ENCODE results near the gene TSSK3. TPM values are rescaled to one million over a fixed set of nuclear protein-coding genes. Genes with fewer than 3 reads are reported as not detected.

Gene TSSK3
- total RNA-seq, 1 experiment from 2014 or later = 1.6 TPM

DNA sequence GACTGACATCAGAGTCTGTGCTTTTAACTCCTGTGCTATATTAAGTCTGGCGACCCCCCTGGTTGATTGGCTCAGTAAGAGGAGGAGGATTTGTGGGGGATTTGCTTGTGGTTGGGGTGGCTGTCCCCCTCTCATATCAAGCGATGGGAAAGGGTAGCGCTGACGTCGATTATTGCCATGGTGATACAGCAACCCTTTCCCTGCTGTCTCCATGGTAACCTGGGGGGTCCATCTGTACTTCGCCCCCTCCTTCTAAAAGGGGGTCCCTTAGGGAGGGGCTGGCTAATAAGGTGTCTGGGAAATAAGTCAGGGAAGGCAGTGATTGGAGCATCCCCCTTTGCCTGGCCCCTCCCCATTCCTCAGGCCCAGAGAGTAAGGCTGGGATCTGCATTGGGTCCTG is 4.7 kb upstream of the TSSK3 start:
- Mint-ChIP-seq H3K27ac (no peak overlapping the region), H3K4me3 (no peak overlapping the region), H3K4me1 (peaks cover 19 to 20% of the 10 kb centered on the region in 2 experiments), H3K9me3 (no peaks in the 10 kb centered on the region), H3K27me3 (ENCODE audit: low read depth) (peaks cover 24% of the 10 kb centered on the region), H3K36me3 (ENCODE audit: insufficient read depth in 1 of 3, low read depth in 3 of 3) (peaks cover 7 to 22% (median 11%) of the 10 kb centered on the region in 3 experiments; a peak in 5 of 7 replicates)
- no peak overlapping the region for H2BK120ac ChIP-seq (ENCODE audit: low read depth, low read length, poor library complexity, severe bottlenecking)
- H3K27ac ChIP-seq (ENCODE audit: insufficient read length, low read depth, low read length) = no peak overlapping the region
- no peaks in the 10 kb centered on the region for H3K79me2 ChIP-seq (ENCODE audit: insufficient read depth, low read length)
- no peak overlapping the region for H3K4me2 ChIP-seq (ENCODE audit: insufficient read depth, insufficient read length, low read length)
- H3K23ac ChIP-seq (ENCODE audit: insufficient read length, low read depth, low read length) = no peak overlapping the region
- no peak overlapping the region for H2AK5ac ChIP-seq (ENCODE audit: insufficient read length, low read length)
- DNase-seq = no peak
- no peak overlapping the region for H2BK5ac ChIP-seq (ENCODE audit: insufficient read length, low read length)
- no peaks in the 10 kb centered on the region; the same call in 1 of the 2 replicates for H3K27me3 ChIP-seq (ENCODE audit: insufficient read depth, low read length)
- H3K4me1 ChIP-seq (ENCODE audit: insufficient read depth, low read length) = no peaks in the 10 kb centered on the region
- no peak overlapping the region for H2BK15ac ChIP-seq (ENCODE audit: low read depth, low read length)
- peaks cover 12% of the 10 kb centered on the region for H3K23me2 ChIP-seq (ENCODE audit: insufficient read length, low read depth, low read length, poor library complexity, severe bottlenecking)
- no peak overlapping the region for H3K56ac ChIP-seq (ENCODE audit: insufficient read length, low read depth, low read length)
- no peak overlapping the region for H3K18ac ChIP-seq (ENCODE audit: insufficient read length, low read depth, low read length)
- no peaks in the 10 kb centered on the region for H3K9me3 ChIP-seq (ENCODE audit: control insufficient read depth, low read depth, low read length)
- H4K91ac ChIP-seq (ENCODE audit: insufficient read length, low read depth, low read length) = no peak overlapping the region
- H3K9ac ChIP-seq (ENCODE audit: extremely low read depth, insufficient read length, low read length) = no peak overlapping the region
- no peak overlapping the region for H2AFZ ChIP-seq (ENCODE audit: low read length)
- no peak overlapping the region for H2BK20ac ChIP-seq (ENCODE audit: low read depth, low read length, poor library complexity, severe bottlenecking)
- no CpG with 5 or more reads among the region's 6 CpGs for WGBS (ENCODE audit: extremely low coverage, insufficient read length, low lambda C conversion rate)
- no peaks in the 10 kb centered on the region for H4K20me1 ChIP-seq (ENCODE audit: control insufficient read depth, insufficient read depth, insufficient read length)
- no peak overlapping the region for H3K14ac ChIP-seq (ENCODE audit: insufficient read depth, low read length)
- no peak overlapping the region for H3T11ph ChIP-seq (ENCODE audit: low read length)
- H3K4ac ChIP-seq (ENCODE audit: low read depth, low read length) = no peak overlapping the region
- H3K79me1 ChIP-seq (ENCODE audit: insufficient read depth, low read depth, low read length, poor library complexity, severe bottlenecking) = no peaks in the 10 kb centered on the region
- H4K5ac ChIP-seq (ENCODE audit: insufficient read length, low read depth, low read length) = no peak overlapping the region
- TF ChIP-seq, protein P1, sequence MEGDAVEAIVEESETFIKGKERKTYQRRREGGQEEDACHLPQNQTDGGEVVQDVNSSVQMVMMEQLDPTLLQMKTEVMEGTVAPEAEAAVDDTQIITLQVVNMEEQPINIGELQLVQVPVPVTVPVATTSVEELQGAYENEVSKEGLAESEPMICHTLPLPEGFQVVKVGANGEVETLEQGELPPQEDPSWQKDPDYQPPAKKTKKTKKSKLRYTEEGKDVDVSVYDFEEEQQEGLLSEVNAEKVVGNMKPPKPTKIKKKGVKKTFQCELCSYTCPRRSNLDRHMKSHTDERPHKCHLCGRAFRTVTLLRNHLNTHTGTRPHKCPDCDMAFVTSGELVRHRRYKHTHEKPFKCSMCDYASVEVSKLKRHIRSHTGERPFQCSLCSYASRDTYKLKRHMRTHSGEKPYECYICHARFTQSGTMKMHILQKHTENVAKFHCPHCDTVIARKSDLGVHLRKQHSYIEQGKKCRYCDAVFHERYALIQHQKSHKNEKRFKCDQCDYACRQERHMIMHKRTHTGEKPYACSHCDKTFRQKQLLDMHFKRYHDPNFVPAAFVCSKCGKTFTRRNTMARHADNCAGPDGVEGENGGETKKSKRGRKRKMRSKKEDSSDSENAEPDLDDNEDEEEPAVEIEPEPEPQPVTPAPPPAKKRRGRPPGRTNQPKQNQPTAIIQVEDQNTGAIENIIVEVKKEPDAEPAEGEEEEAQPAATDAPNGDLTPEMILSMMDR (conservative IDR thresholded peaks at IDR 0.05) = no peak
- H4K8ac ChIP-seq (replicated peaks; ENCODE audit: insufficient read length, low read depth, low read length) = no peak overlapping the region
- H2BK12ac ChIP-seq (ENCODE audit: insufficient read length, low read depth, low read length) = no peak overlapping the region

All from H9 (cell line).